Measurements from ENCODE around the gene MON1B.

GRCh38 chr16:77195411-77195810 is 4.4 kb downstream of the MON1B start:
- no peak for TF ChIP-seq CTCF (IDR thresholded peaks at IDR 0.05)
- no peak for TF ChIP-seq POLR2A (IDR thresholded peaks at IDR 0.05)
